Erythroblast (primary cell): ENCODE data around the gene NAE1.

Source experiments
- GATA1 ChIP-seq: IDR thresholded peaks from 2 replicates; pipeline ENCODE4 v1.6.1; 2011; ENCODE audit warnings: low read depth, mild to moderate bottlenecking, control low read depth, low read length, moderate library complexity
- POLR2A ChIP-seq: IDR thresholded peaks from 2 replicates; pipeline ENCODE4 v1.6.1; 2011; ENCODE audit warnings: mild to moderate bottlenecking, low read length

DNA sequence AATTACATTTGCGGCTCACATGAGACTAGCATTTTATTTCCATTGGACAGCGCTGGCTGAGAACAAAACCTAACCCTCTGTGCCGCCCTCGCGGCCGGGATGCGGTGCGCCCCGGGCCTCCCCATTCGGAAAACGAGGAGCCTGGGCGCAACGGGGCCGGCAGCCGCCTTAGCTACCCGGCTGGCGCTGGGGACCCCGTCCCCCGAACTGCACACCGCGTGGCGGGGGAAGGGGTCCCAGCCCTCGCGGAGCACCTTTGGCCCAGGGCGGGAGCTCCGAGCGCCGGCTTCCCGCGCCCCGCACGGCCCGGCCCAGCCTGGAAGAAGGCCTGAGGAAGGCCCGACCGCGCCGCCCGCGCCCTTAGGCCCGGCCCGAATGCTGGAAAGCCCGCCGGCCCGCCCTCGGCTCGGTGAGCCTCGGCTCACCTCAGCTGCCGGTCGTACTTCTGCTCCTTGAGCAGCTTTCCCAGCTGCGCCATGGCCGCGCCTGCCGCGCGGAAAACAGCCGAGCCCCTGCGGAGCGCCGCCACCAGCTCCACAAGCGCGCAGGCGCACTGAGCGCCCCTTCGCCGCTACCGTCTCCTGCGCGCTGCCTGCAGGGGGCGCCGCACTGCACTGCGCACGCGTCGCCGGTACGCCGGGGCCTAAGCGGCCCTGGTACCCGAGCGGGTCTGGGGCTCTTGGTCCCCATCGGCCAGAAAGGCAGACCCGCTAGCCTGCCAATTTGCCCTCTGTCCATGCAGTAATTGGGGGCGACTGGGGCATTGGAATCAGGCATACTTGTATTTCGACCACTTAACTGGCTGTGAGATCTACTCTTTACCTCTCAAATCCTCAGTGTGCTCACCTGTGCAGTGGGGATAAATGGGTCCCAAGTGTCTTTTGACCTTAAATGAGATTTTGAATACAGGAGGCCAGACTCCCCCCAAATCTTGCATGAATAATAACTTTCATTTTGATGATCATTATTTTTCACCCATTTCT, at the start of gene NAE1:
- TF ChIP-seq POLR2A (peak; percentile 94), GATA1 (no peak)
